Measurements from ENCODE around the gene CACNA1G.

CACNA1G gene

DNA sequence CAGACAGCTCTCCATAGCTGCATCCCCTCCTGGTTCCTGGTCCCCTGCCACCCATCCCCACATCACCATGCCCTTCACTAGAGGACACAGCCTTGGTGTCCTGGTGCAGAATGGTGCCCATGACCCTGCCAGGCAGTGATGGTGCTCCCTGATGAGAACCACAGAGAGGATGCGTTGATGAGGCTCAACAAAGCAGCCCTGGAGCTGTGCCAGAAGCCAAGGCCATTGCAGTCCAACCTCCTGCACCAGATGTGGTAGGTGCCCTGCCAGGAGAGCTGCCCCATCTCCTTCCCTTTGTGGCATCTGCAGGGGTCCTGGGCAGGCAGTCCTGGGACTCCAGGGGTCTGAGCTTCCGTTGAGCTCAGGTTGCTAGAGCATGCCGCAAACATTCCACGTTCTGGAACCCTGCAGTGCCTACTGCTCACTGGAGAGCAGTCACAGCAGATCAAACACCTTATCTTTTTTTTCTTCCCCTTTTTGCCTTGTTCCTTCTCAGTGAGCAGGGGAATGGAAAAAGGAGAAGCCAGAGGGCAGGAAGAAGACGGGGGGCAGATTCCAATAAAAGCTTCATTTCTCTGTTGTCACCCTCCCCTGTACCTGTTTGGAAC is 33.3 kb upstream of the CACNA1G start:
- Mint-ChIP-seq H3K27me3 (peaks cover 33% of the 10 kb centered on the region), H3K4me1 (ENCODE audit: low read depth) (no peaks in the 10 kb centered on the region), H3K4me3 (no peak overlapping the region), H3K9me3 (no peaks in the 10 kb centered on the region), H3K27ac (no peak overlapping the region), H3K36me3 (ENCODE audit: low read depth) (no peaks in the 10 kb centered on the region)

DNA sequence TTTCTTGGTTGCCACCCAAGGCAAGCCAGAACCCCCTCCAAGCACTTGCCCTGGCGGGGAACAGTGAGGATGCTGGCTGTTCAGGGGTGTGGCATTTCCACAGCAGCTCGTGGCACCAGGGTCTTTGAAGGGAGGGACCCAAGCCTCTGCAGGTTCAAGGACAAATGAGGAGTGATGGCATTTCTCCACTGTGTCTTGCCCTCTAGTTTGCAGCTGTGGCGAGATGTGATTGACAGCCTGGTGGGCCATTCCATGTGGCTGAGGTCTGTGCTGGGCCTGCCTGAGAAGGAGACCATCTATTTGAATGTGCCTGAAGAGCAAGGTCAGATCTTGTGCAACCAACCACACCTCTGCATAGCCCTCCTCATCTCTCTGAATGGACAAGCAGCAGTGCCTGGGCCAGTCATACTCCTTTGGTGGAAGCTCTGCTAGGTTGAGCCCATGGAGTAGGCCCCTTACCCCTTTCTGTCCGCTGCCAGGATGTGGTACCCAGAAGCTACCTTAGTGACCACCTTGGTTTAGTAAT is 32.5 kb upstream of the CACNA1G start:
- Mint-ChIP-seq H3K9me3 (no peaks in the 10 kb centered on the region), H3K4me1 (ENCODE audit: low read depth) (no peaks in the 10 kb centered on the region), H3K36me3 (ENCODE audit: low read depth) (no peaks in the 10 kb centered on the region), H3K27ac (no peak overlapping the region), H3K27me3 (peaks cover 38% of the 10 kb centered on the region), H3K4me3 (no peak overlapping the region)

DNA sequence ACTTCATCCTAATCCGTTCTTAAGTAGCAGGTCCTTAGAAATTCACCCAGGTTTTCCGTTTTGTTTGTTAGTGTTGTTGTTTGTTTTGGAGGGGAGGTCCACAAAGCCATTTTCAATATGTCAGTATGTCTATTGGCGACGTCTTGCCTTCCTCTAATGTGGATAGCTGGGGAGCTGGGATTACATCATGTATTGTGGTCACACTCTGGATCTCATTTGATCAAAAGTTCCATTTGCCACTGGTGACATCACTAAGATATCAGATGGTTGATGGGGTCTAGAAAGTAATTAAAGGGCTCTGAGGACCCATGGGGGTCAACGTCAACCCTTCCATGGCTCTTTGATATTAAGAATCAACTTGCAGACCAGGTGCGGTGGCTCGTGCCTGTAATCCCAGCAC is 30.7 kb upstream of the CACNA1G start:
- Mint-ChIP-seq H3K9me3 (no peaks in the 10 kb centered on the region), H3K27ac (no peak overlapping the region), H3K4me1 (ENCODE audit: low read depth) (peaks cover 15% of the 10 kb centered on the region), H3K27me3 (peaks cover 53% of the 10 kb centered on the region), H3K4me3 (no peak overlapping the region), H3K36me3 (ENCODE audit: low read depth) (no peaks in the 10 kb centered on the region)

DNA sequence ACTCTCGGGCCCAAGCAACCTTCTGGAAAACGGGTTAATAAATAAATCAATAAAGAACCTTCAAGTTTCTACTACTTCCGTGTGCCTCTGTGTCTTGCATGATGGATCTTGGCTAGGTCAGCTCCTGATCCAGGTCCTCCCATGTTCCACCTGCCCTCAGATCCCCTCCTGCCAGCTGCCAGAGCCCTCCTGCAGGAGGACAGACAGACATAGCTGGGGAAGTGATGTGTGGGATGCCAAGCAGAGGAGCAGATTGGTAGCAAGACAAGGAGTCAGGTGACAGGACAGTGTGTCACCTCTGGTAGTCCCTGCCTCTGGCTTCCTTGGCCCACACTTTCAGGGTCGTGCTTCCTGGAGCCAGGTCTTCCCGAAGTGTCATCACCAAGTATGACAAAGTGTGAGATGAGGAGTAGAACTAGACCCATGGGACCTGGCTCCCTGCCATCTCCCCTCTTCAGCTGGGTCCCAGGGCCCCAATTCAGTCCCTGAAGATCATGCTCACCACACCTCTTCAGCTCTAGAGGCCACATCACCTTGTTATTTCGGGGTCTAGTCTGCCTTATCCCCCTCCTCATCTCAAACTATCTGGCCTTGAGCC is 29.0 kb upstream of the CACNA1G start:
- Mint-ChIP-seq H3K27me3 (peaks cover 58% of the 10 kb centered on the region), H3K4me1 (ENCODE audit: low read depth) (peaks cover 15% of the 10 kb centered on the region), H3K4me3 (no peak overlapping the region), H3K36me3 (ENCODE audit: low read depth) (no peaks in the 10 kb centered on the region), H3K9me3 (no peaks in the 10 kb centered on the region), H3K27ac (no peak overlapping the region)

DNA sequence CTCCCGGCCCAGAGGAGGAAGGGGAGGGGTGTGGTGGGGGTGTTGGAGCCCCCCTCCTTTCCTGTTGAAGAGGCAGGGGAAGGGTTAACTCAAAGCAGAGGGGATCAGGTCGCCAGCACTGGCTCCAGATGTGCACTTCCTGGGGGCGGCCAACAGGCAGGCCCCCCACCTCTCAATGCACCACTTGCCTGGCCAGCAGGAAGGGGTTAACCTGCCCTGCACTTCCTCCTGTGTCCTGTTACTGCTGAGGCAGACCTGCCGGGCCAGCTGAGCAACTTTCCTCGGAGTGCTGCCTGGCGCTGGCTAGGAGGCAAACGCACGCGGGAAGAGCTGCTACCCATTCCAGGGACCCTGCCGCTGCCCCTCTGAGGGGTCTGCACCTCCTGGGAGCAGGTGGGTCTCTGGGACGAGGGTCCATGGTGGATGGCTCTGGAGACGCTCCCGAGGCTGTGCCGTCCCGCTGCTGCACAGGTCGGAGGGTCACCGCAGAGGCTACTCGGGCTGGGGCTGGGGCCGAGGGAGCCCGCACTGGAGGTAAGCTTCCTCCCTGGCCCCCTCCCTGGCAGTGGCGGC is 28.0 kb upstream of the CACNA1G start, which contains the start of gene EPN3:
Gene EPN3 (plus strand): TSS at position 284 of the 573 bp plus-strand sequence. CDS start 3,822 bp downstream, outside the sequence.
- H3K4me3 Mint-ChIP-seq = no peak within 1 kb of the TSS
- no peaks in the 10 kb centered on the region for H3K9me3 Mint-ChIP-seq
- no peaks in the 10 kb centered on the region for H3K36me3 Mint-ChIP-seq (ENCODE audit: low read depth)
- H3K27me3 Mint-ChIP-seq = peaks cover 58% of the 10 kb centered on the region
- no peak within 1 kb of the TSS for H3K27ac Mint-ChIP-seq
- H3K4me1 Mint-ChIP-seq (ENCODE audit: low read depth) = peaks cover 15% of the 10 kb centered on the region

DNA sequence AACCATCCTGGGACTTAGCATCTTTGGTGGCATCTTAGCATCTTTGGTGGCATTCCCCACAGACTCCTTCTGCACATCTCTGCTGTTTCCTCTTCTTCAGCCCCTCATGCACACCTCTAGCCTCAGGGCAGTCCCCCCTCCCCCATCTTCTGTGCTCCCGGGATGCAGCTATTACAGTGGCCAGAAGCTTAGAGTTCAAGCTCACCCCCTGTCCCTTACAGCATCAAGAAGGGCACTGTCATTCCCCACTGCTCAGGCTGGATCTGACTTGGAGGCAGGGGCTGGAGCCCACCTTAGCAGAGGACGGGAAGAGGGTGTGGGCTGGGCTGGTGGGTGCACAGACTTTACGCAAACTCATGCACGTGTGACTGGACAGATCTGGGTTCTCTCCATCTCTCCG is 27.3 kb upstream of the CACNA1G start:
- Mint-ChIP-seq H3K27ac (no peak overlapping the region), H3K4me1 (ENCODE audit: low read depth) (peaks cover 15% of the 10 kb centered on the region), H3K4me3 (no peak overlapping the region), H3K9me3 (no peaks in the 10 kb centered on the region), H3K27me3 (peaks cover 58% of the 10 kb centered on the region), H3K36me3 (ENCODE audit: low read depth) (no peaks in the 10 kb centered on the region)

DNA sequence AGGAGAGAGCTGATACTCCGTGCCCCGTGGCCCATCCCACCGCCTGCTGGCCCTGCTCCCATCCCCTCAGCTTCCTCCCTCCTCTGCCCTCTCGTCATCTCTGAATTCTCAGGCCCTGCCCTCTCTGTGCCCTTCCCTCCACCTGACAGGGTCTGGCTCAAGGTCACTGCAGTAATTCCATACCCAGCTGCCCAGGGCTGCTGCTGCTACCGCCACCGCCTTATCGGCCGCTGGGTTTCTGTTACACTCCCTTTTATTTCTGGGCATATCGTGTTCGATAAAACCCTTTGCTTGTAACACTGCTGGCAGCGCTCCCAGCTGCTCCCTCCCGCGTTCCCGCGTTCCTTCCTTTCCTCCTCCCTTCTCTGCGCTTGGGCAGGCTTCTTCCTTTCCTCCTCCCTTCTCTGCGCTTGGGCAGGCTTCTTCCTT is 26.8 kb upstream of the CACNA1G start:
- no peaks in the 10 kb centered on the region for H3K36me3 Mint-ChIP-seq (ENCODE audit: low read depth)
- peaks cover 15% of the 10 kb centered on the region for H3K4me1 Mint-ChIP-seq (ENCODE audit: low read depth)
- H3K9me3 Mint-ChIP-seq = no peaks in the 10 kb centered on the region
- H3K27me3 Mint-ChIP-seq = peaks cover 58% of the 10 kb centered on the region
- H3K27ac Mint-ChIP-seq = no peak overlapping the region
- H3K4me3 Mint-ChIP-seq = no peak overlapping the region

DNA sequence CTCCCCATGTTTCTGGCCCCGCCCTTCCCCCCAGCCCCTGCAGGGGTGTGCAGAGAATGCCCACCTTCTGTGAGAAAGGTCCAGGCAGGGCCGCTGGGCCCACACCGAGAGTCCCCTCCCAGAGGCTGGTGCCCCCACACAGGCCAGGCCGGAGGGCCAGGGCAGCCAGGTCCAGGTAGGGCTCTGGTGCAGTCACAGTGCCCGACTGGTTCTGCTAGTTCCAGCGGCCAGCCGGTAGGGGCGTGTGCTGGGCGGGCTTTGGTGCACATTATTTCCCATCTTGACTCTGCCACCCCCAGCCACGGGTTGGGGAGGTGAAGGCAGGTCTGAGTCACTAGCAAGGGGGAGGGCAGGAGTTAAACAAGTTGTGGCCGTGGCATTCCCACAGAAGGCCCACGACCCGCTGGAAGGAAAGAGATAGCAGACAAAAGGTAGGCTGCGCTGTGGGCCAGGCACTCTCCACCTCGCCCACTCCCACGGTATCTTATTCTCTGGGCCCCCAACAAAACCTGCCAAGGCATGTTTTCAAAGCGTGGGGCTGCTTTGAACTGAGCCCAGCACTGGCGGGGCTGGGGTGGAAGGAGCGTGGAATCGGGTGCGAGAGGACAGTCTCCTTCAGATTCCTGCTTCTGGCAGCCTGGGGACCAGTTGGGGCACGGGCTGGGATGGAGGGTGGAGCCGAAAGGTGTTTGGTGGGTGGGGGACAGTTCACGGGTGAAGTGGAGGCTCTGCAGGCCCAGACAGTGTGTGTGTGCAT is 26.1 kb upstream of the CACNA1G start:
- Mint-ChIP-seq H3K4me3 (no peak overlapping the region), H3K9me3 (no peaks in the 10 kb centered on the region), H3K27me3 (peaks cover 54% of the 10 kb centered on the region)

DNA sequence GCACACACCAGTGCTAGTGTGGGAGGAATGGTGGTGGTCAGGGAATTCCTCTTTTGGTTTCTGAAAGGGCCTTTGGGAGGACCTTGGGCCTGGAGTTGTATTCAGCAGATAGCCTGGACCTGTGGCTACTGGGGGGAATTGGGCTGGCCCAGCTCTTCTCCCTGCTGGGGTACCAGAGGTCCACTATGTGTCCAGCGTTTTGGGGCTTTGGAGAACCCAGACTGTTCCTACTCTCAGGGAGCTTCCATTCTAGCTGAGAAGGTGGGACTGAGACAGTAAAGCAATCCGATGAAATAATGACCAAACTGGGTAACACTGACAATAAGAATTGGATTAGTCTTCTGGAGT is 25.6 kb upstream of the CACNA1G start:
- Mint-ChIP-seq H3K4me3 (no peak overlapping the region), H3K36me3 (ENCODE audit: low read depth) (no peaks in the 10 kb centered on the region), H3K27me3 (peaks cover 48% of the 10 kb centered on the region), H3K4me1 (ENCODE audit: low read depth) (peaks cover 15% of the 10 kb centered on the region), H3K9me3 (no peaks in the 10 kb centered on the region), H3K27ac (no peak overlapping the region)

More for the DNA sequence above, 26.1 kb upstream of the CACNA1G start:
- Mint-ChIP-seq H3K4me1 (ENCODE audit: low read depth) (peaks cover 15% of the 10 kb centered on the region), H3K27ac (no peak overlapping the region), H3K36me3 (ENCODE audit: low read depth) (no peaks in the 10 kb centered on the region)

DNA sequence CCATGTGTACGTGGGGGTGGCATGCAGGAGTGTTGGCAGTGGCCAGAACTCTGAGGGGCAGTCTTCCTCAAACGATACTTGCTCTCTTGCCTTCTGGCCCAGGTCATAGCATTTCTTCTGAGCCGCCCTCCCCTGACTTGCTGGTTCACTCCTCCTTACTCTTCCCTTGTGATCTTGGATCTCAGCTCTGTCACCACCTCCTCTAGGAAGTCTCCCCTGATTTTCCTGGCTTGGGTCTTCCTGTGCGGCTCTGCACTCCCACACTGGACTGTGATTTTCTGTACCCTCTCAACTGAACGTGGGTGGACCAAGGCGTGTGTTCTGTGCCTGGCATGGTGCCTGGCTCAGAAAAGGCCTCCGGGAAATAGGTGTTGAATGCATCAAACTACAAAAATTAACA is 25.1 kb upstream of the CACNA1G start:
- Mint-ChIP-seq H3K4me1 (ENCODE audit: low read depth) (peaks cover 15% of the 10 kb centered on the region), H3K27me3 (peaks cover 44% of the 10 kb centered on the region), H3K36me3 (ENCODE audit: low read depth) (no peaks in the 10 kb centered on the region), H3K4me3 (no peak overlapping the region), H3K9me3 (no peaks in the 10 kb centered on the region), H3K27ac (no peak overlapping the region)

DNA sequence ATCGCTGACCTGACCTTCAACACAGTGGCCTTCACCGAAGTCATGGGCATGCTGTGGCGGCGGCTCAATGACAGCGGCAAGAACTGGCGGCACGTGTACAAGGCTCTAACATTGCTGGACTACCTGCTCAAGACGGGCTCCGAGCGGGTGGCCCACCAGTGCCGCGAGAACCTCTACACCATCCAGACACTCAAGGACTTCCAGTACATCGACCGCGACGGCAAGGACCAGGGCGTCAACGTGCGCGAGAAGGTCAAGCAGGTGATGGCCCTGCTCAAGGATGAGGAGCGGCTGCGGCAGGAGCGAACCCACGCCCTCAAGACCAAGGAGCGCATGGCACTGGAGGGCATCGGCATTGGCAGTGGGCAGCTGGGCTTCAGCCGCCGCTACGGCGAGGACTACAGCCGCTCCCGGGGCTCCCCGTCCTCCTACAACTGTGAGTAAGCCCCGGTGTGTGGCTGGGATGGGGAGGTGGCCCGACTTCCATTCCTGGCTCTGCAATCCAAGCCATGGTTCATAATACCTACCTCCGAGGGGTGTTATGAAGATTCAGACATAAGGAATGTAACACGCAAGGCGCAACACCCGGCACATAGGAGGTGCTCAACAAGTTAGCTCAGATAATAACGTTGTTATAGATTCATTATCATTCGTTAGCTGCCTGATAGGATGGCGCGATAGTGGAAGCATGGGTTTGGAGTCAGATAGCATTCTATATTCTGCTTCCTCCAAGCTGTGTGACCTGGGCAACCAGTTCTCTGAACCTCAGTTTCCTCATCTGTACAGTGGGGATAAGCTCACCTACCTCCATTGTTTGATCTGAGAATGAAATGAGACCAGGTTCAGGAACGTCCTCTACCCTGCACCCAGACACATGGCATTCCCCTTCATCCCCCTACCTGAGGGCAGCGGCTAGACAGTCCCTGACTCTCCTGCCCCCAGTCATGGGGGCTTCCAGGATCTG is 23.6 kb upstream of the CACNA1G start:
- no peaks in the 10 kb centered on the region for H3K9me3 Mint-ChIP-seq
- H3K36me3 Mint-ChIP-seq (ENCODE audit: low read depth) = no peaks in the 10 kb centered on the region
- H3K27me3 Mint-ChIP-seq = peaks cover 28% of the 10 kb centered on the region
- peaks cover 22% of the 10 kb centered on the region for H3K4me1 Mint-ChIP-seq (ENCODE audit: low read depth)
- H3K27ac Mint-ChIP-seq = no peak overlapping the region
- no peak overlapping the region for H3K4me3 Mint-ChIP-seq

DNA sequence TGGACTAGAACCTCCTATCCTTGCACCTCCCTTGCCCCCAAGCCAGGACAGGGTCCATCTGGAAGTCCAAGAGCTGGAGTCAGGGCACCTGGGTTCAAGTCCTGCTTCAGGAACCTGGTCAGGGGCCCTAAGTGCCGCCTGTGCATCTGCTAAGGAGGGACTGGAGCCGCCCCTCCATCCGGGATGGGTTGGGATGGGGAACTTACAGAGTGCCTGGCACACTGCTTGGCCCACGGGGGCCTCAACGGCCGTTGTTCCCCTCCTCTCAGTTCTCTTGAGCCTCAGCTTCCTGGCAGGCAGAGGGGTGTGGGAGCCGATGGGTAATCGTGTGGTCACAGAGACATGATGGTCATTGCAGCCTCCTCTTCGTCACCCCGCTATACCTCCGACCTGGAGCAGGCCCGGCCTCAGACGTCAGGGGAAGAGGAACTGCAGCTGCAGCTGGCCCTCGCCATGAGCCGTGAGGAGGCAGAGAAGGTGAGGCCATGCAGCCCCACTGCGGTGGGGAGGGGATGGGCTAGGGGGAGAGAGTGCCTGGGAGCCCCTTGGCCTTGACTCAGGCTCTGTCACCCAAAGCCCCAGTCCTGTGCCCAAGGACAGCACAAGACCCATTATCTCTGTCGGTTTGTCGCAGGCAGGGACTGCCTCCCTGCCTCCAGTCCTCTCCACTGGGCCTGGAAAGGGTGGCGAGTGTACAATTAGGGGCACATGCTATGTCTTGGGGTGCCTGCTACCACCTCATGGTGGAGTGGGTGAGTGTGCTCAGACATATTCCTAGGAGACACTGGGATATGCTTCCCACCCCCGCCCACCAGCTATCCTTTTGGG is 22.6 kb upstream of the CACNA1G start:
- Mint-ChIP-seq H3K27ac (no peak overlapping the region), H3K4me1 (ENCODE audit: low read depth) (peaks cover 30% of the 10 kb centered on the region), H3K9me3 (no peaks in the 10 kb centered on the region), H3K4me3 (no peak overlapping the region), H3K36me3 (ENCODE audit: low read depth) (no peaks in the 10 kb centered on the region), H3K27me3 (peaks cover 21% of the 10 kb centered on the region)

DNA sequence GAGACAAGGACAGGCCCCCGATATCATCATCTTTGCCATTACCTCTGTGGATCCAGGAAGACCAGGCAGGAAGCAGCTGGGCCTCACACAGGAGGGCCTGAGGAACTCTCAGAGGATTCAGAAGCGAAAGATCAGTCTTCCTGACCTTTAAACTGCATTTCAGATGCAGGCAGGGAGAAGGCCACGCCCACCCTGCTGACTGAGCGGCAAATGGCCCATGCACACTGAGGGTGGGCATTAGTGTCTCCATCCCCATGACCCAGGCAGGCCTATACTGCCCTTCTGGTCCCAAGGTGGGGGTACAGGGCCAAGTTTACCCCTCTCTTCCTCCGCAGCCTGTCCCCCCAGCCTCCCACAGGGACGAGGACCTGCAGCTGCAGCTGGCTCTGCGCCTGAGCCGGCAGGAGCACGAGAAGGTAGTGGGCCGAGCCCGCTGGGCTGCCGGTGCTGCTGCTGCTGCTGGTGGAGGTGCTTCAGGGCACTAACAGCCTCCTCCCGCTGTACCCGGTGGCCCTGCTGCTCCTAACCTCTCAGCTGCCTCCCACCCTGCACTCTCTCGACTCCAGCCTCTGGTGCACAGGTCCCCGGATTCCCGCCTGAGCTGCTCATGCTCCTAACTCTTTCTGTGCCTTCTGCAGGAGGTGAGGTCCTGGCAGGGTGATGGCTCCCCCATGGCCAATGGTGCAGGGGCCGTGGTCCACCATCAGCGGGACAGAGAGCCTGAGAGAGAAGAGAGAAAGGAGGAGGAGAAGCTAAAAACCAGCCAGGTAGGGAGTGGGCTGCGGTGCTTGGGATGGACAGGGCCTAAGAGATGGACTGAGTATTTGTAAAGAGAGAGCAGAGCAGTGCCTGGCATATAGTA is 21.7 kb upstream of the CACNA1G start:
- no peak overlapping the region for H3K27ac Mint-ChIP-seq
- no peaks in the 10 kb centered on the region for H3K36me3 Mint-ChIP-seq (ENCODE audit: low read depth)
- H3K4me1 Mint-ChIP-seq (ENCODE audit: low read depth) = peaks cover 23% of the 10 kb centered on the region
- no peak overlapping the region for H3K4me3 Mint-ChIP-seq
- H3K9me3 Mint-ChIP-seq = no peaks in the 10 kb centered on the region
- H3K27me3 Mint-ChIP-seq = peaks cover 12% of the 10 kb centered on the region

All from stimulated activated naive CD8-positive, alpha-beta T cell treated with anti-CD3 and anti-CD28 coated beads, Interleukin-15, Interleukin-2, amounts not matched to agents 100 ng/mL and 50 ng/mL, for 24 hours (primary cell).